ENCODE measurements around the gene SND1.

Gene SND1

GRCh38 chr7:128053991-128054390 lies 402.0 kb downstream of the SND1 start:
- in situ Hi-C loops (cut with HindIII; ENCODE audit: low sequenced_read_pairs): no loop called here

- in situ Hi-C loops (cut with HindIII; ENCODE audit: low sequenced_read_pairs): no loop called here
Observed at GRCh38 chr7:128054511-128054910, 402.5 kb downstream of the SND1 start.

- in situ Hi-C loops (cut with HindIII; ENCODE audit: low sequenced_read_pairs): no loop called here
Observed at GRCh38 chr7:128055637-128056036, 403.6 kb downstream of the SND1 start.

GRCh38 chr7:128056901-128057300 lies 404.9 kb downstream of the SND1 start:
- in situ Hi-C loops (cut with HindIII; ENCODE audit: low sequenced_read_pairs): no loop called here

GRCh38 chr7:128057909-128058308 lies 405.9 kb downstream of the SND1 start:
- in situ Hi-C loops (cut with HindIII; ENCODE audit: low sequenced_read_pairs): no loop called here

GRCh38 chr7:128059143-128059988 lies 407.4 kb downstream of the SND1 start:
- in situ Hi-C loops (cut with HindIII; ENCODE audit: low sequenced_read_pairs): no loop called here

- in situ Hi-C loops (cut with HindIII; ENCODE audit: low sequenced_read_pairs): no loop called here
Observed at GRCh38 chr7:128060018-128060417, 408.0 kb downstream of the SND1 start.

- in situ Hi-C loops (cut with HindIII; ENCODE audit: low sequenced_read_pairs): no loop called here
Observed at GRCh38 chr7:128063088-128063487, 411.1 kb downstream of the SND1 start.

GRCh38 chr7:128065872-128066271 lies 413.9 kb downstream of the SND1 start:
- in situ Hi-C loops (cut with HindIII; ENCODE audit: low sequenced_read_pairs): no loop called here

GRCh38 chr7:128066395-128066794 lies 414.4 kb downstream of the SND1 start:
- in situ Hi-C loops (cut with HindIII; ENCODE audit: low sequenced_read_pairs): no loop called here

GRCh38 chr7:128066858-128067257 lies 414.9 kb downstream of the SND1 start:
- in situ Hi-C loops (cut with HindIII; ENCODE audit: low sequenced_read_pairs): no loop called here

- in situ Hi-C loops (cut with HindIII; ENCODE audit: low sequenced_read_pairs): no loop called here
Observed at GRCh38 chr7:128067983-128068382, 416.0 kb downstream of the SND1 start.

- in situ Hi-C loops (cut with HindIII; ENCODE audit: low sequenced_read_pairs): no loop called here
Observed at GRCh38 chr7:128068785-128069184, 416.8 kb downstream of the SND1 start.

- in situ Hi-C loops (cut with HindIII; ENCODE audit: low sequenced_read_pairs): no loop called here
Observed at GRCh38 chr7:128069373-128070364, 417.7 kb downstream of the SND1 start.

GRCh38 chr7:128071376-128071775 lies 419.4 kb downstream of the SND1 start:
- in situ Hi-C loops (cut with HindIII; ENCODE audit: low sequenced_read_pairs): no loop called here

GRCh38 chr7:128071801-128072200 lies 419.8 kb downstream of the SND1 start:
- in situ Hi-C loops (cut with HindIII; ENCODE audit: low sequenced_read_pairs): no loop called here

- in situ Hi-C loops (cut with HindIII; ENCODE audit: low sequenced_read_pairs): no loop called here
Observed at GRCh38 chr7:128073671-128074310, 421.8 kb downstream of the SND1 start.

- in situ Hi-C loops (cut with HindIII; ENCODE audit: low sequenced_read_pairs): no loop called here
Observed at GRCh38 chr7:128074336-128074735, 422.3 kb downstream of the SND1 start.

- in situ Hi-C loops (cut with HindIII; ENCODE audit: low sequenced_read_pairs): no loop called here
Observed at GRCh38 chr7:128074736-128075135, 422.7 kb downstream of the SND1 start.

GRCh38 chr7:128075242-128076095 lies 423.5 kb downstream of the SND1 start:
- in situ Hi-C loops (cut with HindIII; ENCODE audit: low sequenced_read_pairs): no loop called here

Measured in endothelial cell of hepatic sinusoid (primary cell).